SK-N-SH (cell line): Measurements from ENCODE around the gene WIPI1. TPM values are rescaled to one million over a fixed set of nuclear protein-coding genes. Genes with fewer than 3 reads are reported as not detected.

Experiments used
- CTCF ChIA-PET: fragments of 300-600, 350-600 bp; formaldehyde crosslinking; extraction: SDS; loops from one replicate; lab custom pipeline; 2021; lab: Yijun Ruan, JAX
- POLR2A ChIA-PET: fragments of 350-600 bp; sonication (Branson Sonifier 250); formaldehyde crosslinking; extraction: SDS; loops from one replicate; lab custom pipeline; 2020; ENCODE audit warnings: antibody characterized with exemption, inconsistent platforms; lab: Yijun Ruan, JAX
- DNase-seq: peaks from one replicate; pipeline ENCODE4 v3.0.0; 2012
- H2AFZ ChIP-seq: fragments of 200-600 bp; sonication (generic); 2 replicates; pipeline ENCODE4 v1.8.1; 2016; ENCODE audit warnings: antibody characterized with exemption, mild to moderate bottlenecking, low read depth
- H3F3A ChIP-seq: fragments of 200-600 bp; sonication (generic); replicated peaks from 2 replicates; pipeline ENCODE3; 2016; ENCODE audit warnings: antibody characterized with exemption, mild to moderate bottlenecking; ENCODE audit not compliant: insufficient read depth
- H3K27ac ChIP-seq, 2 experiments: fragments of 200-500 bp in 1 of 2; fragments of 200-600 bp in 1 of 2; sonication (Bioruptor generic) in 1 of 2; sonication (generic), shearing (Covaris generic) in 1 of 2; 2 replicates each; pipeline versions ENCODE4 v1.5.1 to v1.6.1; 2014 to 2016; ENCODE audit warnings: low read depth in 2 of 2, inconsistent platforms in 1 of 2, low read length in 1 of 2, mild to moderate bottlenecking in 1 of 2, mixed read lengths in 1 of 2
- H3K27me3 ChIP-seq: fragments of 200-600 bp; sonication (generic), shearing (Covaris generic); 2 replicates; pipeline ENCODE4 v1.6.1; 2016; ENCODE audit warnings: mixed run types; ENCODE audit not compliant: insufficient read depth
- H3K36me3 ChIP-seq, 2 experiments: fragments of 200-500 bp in 1 of 2; fragments of 200-600 bp in 1 of 2; sonication (Bioruptor generic) in 1 of 2; sonication (generic) in 1 of 2; replicated peaks in 1 of 2; 2 replicates each; pipeline versions ENCODE3 to v1.5.1; 2014 to 2016; ENCODE audit warnings: low read length in 1 of 2, mild to moderate bottlenecking in 1 of 2; ENCODE audit not compliant: insufficient read depth in 2 of 2, control insufficient read depth in 1 of 2
- H3K4me1 ChIP-seq, 2 experiments: fragments of 200-500 bp in 1 of 2; fragments of 200-600 bp in 1 of 2; sonication (Bioruptor generic) in 1 of 2; sonication (generic), shearing (Covaris generic) in 1 of 2; 2 replicates each; pipeline versions ENCODE4 v1.5.1 to v1.6.1; 2014 to 2016; ENCODE audit warnings: low read depth in 1 of 2, low read length in 1 of 2, mixed run types in 1 of 2; ENCODE audit not compliant: insufficient read depth in 2 of 2, control insufficient read depth in 1 of 2
- H3K4me2 ChIP-seq: fragments of 200-600 bp; sonication (generic), shearing (Covaris generic); 2 replicates; pipeline ENCODE4 v1.6.1; 2017; ENCODE audit warnings: mixed run types
- H3K4me3 ChIP-seq, 2 experiments: fragments of 200-500 bp in 1 of 2; fragments of 200-600 bp in 1 of 2; sonication (Bioruptor generic) in 1 of 2; sonication (generic), shearing (Covaris generic) in 1 of 2; 2 replicates each; pipeline versions ENCODE4 v1.5.1 to v1.8.1; 2014 to 2016; ENCODE audit warnings: low read depth in 2 of 2, inconsistent platforms in 1 of 2, low read length in 1 of 2, mild to moderate bottlenecking in 1 of 2, mixed read lengths in 1 of 2, moderate library complexity in 1 of 2
- H3K79me2 ChIP-seq: fragments of 200-600 bp; sonication (generic); 2 replicates; pipeline ENCODE4 v1.8.1; 2017; ENCODE audit warnings: mild to moderate bottlenecking; ENCODE audit not compliant: insufficient read depth
- H3K9ac ChIP-seq: fragments of 200-600 bp; sonication (generic); 2 replicates; pipeline ENCODE4 v1.6.1; 2017; ENCODE audit warnings: mixed run types
- H3K9me2 ChIP-seq: fragments of 200-600 bp; sonication (generic); 2 replicates; pipeline ENCODE4 v1.6.1; 2017; ENCODE audit warnings: mixed run types
- H3K9me3 ChIP-seq: fragments of 200-600 bp; sonication (generic); 2 replicates; pipeline ENCODE4 v1.6.1; 2017; ENCODE audit warnings: mixed run types, mild to moderate bottlenecking, moderate library complexity
- H4K20me1 ChIP-seq: fragments of 200-600 bp; sonication (generic); 2 replicates; pipeline ENCODE4 v1.6.1; 2017; ENCODE audit warnings: mild to moderate bottlenecking, mixed run types; ENCODE audit not compliant: insufficient read depth
- EZH2phosphoT487 ChIP-seq: fragments of 200-600 bp; sonication (generic); IDR thresholded peaks from 2 replicates; pipeline ENCODE4 v1.6.1; 2017; ENCODE audit warnings: low read depth, mixed run types, mild to moderate bottlenecking, antibody characterized with exemption, moderate library complexity, borderline replicate concordance
- FOSL2 ChIP-seq: IDR thresholded peaks from 2 replicates; pipeline ENCODE4 v1.4.0; 2012; ENCODE audit warnings: low read depth, mild to moderate bottlenecking, moderate library complexity, borderline replicate concordance
- FOXJ3 ChIP-seq: sonication (generic); formaldehyde crosslinking; IDR thresholded peaks from 2 replicates; pipeline ENCODE4 v1.5.1; 2020; ENCODE audit warnings: mild to moderate bottlenecking, missing genetic modification reagents
- JUND ChIP-seq: IDR thresholded peaks from 2 replicates; pipeline ENCODE4 v1.4.0; 2012
- SIN3A ChIP-seq: IDR thresholded peaks from 2 replicates; pipeline ENCODE4 v1.6.1; 2012; ENCODE audit warnings: low read depth, mild to moderate bottlenecking, low read length, moderate library complexity, borderline replicate concordance
- SMC3 ChIP-seq: IDR thresholded peaks from 2 replicates; pipeline ENCODE4 v1.6.1; 2012; ENCODE audit warnings: low read depth, low read length, improper control_type of control experiment
- TAF1 ChIP-seq: IDR thresholded peaks from 2 replicates; pipeline ENCODE4 v1.6.1; 2012; ENCODE audit warnings: low read depth, mild to moderate bottlenecking, low read length, moderate library complexity, borderline replicate concordance
- TEAD4 ChIP-seq: IDR thresholded peaks from 2 replicates; pipeline ENCODE4 v1.4.0; 2012; ENCODE audit warnings: mild to moderate bottlenecking, borderline replicate concordance; ENCODE audit not compliant: insufficient read depth
- WGBS: methylation state at CpG from one replicate; pipeline ENCODE4 v1.1.6; 2017; ENCODE audit warnings: low lambda C conversion rate; 5-methylcytosine and 5-hydroxymethylcytosine counted together
- polyA plus RNA-seq, 3 experiments: library from polyadenylated mRNA; depleted of rRNA; stranded (reverse); fragments of >200 nt; gene quantifications; 2 replicates each; pipeline ENCODE4 v1.2.3, GENCODE V29; 2012
- TF ChIP-seq, protein P1 (sequence below): fragments of 150-350 bp; IDR thresholded peaks from 2 replicates; pipeline ENCODE4 v1.6.1; 2016; ENCODE audit warnings: mild to moderate bottlenecking, low read depth, low read length
- TF ChIP-seq, protein P2 (sequence below): IDR thresholded peaks from 2 replicates; pipeline ENCODE4 v1.4.0; 2012; ENCODE audit warnings: low read depth, borderline replicate concordance
- TF ChIP-seq, protein P3 (sequence below): IDR thresholded peaks from 2 replicates; pipeline ENCODE4 v1.4.0; 2012; ENCODE audit warnings: low read depth

The WIPI1 gene
- polyA plus RNA-seq, 1 of the 3 experiments (the other 2 are of a cell fraction): 52.7 TPM

DNA sequence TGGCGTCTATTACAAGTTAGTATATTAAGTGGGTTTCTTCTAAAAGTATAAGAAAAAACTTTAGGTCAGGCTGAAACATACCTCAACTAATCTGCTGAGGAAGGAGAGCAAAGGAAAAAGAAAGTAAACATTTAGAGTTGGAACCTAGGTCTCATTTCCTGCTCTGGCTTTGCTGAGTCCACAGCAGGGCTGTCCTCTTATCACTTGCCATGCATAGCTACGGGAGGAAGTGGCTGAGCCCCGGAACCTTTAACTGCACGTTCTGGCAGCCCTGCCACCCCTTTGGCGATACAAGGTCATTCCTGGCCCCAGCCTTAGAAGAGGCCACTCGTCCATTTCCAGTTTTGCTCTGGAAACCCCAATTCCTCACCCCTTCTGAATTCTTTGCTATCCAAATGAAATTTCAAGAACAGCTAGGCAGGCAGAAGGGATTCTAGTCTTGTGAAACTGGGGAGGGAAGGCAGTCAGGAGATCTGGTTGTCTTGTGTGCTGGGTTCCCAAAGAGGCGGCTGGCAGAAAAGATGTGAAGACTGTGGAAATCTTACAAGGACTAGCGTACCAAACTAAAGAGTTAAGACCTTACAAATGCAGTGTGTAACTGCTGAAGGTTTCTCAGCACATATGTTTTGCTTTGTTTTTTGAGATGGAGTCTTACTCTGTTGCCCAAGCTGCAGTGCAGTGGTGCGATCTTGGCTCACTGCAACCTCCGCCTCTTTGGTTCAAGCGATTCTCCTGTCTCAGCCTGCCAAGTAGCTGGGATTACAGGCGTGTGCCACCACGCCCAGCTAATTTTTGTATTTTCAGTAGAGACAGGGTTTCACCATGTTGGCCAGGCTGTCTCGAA lies 19.1 kb downstream of the WIPI1 start:
- no peak overlapping the region for H3K4me3 ChIP-seq
- H2AFZ ChIP-seq: no peak overlapping the region
- no peaks in the 10 kb centered on the region for H3F3A ChIP-seq
- no peak for TF ChIP-seq SIN3A
- TF ChIP-seq, protein P1, sequence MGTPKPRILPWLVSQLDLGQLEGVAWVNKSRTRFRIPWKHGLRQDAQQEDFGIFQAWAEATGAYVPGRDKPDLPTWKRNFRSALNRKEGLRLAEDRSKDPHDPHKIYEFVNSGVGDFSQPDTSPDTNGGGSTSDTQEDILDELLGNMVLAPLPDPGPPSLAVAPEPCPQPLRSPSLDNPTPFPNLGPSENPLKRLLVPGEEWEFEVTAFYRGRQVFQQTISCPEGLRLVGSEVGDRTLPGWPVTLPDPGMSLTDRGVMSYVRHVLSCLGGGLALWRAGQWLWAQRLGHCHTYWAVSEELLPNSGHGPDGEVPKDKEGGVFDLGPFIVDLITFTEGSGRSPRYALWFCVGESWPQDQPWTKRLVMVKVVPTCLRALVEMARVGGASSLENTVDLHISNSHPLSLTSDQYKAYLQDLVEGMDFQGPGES: no peak
- TF ChIP-seq FOSL2: no peak
- TF ChIP-seq, protein P2, sequence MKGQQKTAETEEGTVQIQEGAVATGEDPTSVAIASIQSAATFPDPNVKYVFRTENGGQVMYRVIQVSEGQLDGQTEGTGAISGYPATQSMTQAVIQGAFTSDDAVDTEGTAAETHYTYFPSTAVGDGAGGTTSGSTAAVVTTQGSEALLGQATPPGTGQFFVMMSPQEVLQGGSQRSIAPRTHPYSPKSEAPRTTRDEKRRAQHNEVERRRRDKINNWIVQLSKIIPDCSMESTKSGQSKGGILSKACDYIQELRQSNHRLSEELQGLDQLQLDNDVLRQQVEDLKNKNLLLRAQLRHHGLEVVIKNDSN: no peak
- TF ChIP-seq FOXJ3: no peak
- no peak for TF ChIP-seq SMC3
- TF ChIP-seq, protein P3, sequence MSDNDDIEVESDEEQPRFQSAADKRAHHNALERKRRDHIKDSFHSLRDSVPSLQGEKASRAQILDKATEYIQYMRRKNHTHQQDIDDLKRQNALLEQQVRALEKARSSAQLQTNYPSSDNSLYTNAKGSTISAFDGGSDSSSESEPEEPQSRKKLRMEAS: no peak
- no peak for TF ChIP-seq JUND
- no peak for TF ChIP-seq EZH2phosphoT487
- TF ChIP-seq TAF1: no peak
- TF ChIP-seq TEAD4: no peak
- ChIA-PET POLR2A (no interaction called here), CTCF (interaction anchor here (1.3 to 7.8 kb wide), 11 partner anchors 10 to 266 kb away, joined by 3 to 80 read pairs (median 26); partner anchors contain the start of genes AMZ2 and WIPI1)
- H3K36me3 ChIP-seq: peaks cover 16 to 42% of the 10 kb centered on the region in 2 experiments
- no peak overlapping the region for H3K4me2 ChIP-seq
- no peaks in the 10 kb centered on the region for H3K79me2 ChIP-seq
- no peaks in the 10 kb centered on the region for H3K9me2 ChIP-seq
- H4K20me1 ChIP-seq: no peaks in the 10 kb centered on the region
- no peak for DNase-seq
- H3K9ac ChIP-seq: no peak overlapping the region
- H3K4me1 ChIP-seq: peaks cover 0 to 10% of the 10 kb centered on the region in 2 experiments; a peak in 2 of 4 replicates
- H3K27ac ChIP-seq: no peak overlapping the region
- H3K27me3 ChIP-seq: no peaks in the 10 kb centered on the region
- no peaks in the 10 kb centered on the region for H3K9me3 ChIP-seq
- WGBS: 90% methylated on average over 14 of the region's 14 CpGs
